Activated CD4-positive, alpha-beta memory T cell treated with anti-CD3 and anti-CD28 coated beads for 36 hours (primary cell): Measurements from ENCODE around the gene CACNB3. TPM values are rescaled to one million over a fixed set of nuclear protein-coding genes. Genes with fewer than 3 reads are reported as not detected.

ENCODE experiments used
- CTCF ChIA-PET: fragments of 350-600 bp; sonication (Branson Sonifier 250); formaldehyde crosslinking; loops from one replicate; lab custom pipeline; 2021; ENCODE audit warnings: antibody characterized with exemption, inconsistent platforms; lab: Charles Lee
- POLR2A ChIA-PET: fragments of 350-600 bp; sonication (Branson Sonifier 250); formaldehyde crosslinking; loops from one replicate; lab custom pipeline; 2021; ENCODE audit warnings: antibody characterized with exemption; lab: Charles Lee
- DNase-seq: peaks from one replicate; pipeline ENCODE4 v3.0.0-alpha.2; 2020
- H3K27ac Mint-ChIP-seq: one replicate; pipeline ENCODE4 v1.8.0; 2021; ENCODE audit warnings: mixed read lengths
- H3K27me3 Mint-ChIP-seq: one replicate; pipeline ENCODE4 v1.8.0; 2021; ENCODE audit warnings: mixed read lengths
- H3K36me3 Mint-ChIP-seq: one replicate; pipeline ENCODE4 v1.8.0; 2021; ENCODE audit warnings: mixed read lengths
- H3K4me1 Mint-ChIP-seq: one replicate; pipeline ENCODE4 v1.8.0; 2021; ENCODE audit warnings: low read depth, mixed read lengths
- H3K4me3 Mint-ChIP-seq: one replicate; pipeline ENCODE4 v1.8.0; 2021; ENCODE audit warnings: mild to moderate bottlenecking, mixed read lengths
- H3K9me3 Mint-ChIP-seq: one replicate; pipeline ENCODE4 v1.8.0; 2021; ENCODE audit warnings: mixed read lengths
- intact Hi-C: fragments of 100-400 bp; cut with micrococcal nuclease; formaldehyde crosslinking; loops from one replicate; pipeline ENCODE4 v1.15.1; 2023
- total RNA-seq, 2 experiments: library from RNA; stranded (reverse); gene quantifications; one replicate each; pipeline ENCODE4 v1.2.3, GENCODE V29; 2021

Gene CACNB3
- total RNA-seq, 2 experiments from 2014 or later: 18.3 to 19.0 TPM

DNA sequence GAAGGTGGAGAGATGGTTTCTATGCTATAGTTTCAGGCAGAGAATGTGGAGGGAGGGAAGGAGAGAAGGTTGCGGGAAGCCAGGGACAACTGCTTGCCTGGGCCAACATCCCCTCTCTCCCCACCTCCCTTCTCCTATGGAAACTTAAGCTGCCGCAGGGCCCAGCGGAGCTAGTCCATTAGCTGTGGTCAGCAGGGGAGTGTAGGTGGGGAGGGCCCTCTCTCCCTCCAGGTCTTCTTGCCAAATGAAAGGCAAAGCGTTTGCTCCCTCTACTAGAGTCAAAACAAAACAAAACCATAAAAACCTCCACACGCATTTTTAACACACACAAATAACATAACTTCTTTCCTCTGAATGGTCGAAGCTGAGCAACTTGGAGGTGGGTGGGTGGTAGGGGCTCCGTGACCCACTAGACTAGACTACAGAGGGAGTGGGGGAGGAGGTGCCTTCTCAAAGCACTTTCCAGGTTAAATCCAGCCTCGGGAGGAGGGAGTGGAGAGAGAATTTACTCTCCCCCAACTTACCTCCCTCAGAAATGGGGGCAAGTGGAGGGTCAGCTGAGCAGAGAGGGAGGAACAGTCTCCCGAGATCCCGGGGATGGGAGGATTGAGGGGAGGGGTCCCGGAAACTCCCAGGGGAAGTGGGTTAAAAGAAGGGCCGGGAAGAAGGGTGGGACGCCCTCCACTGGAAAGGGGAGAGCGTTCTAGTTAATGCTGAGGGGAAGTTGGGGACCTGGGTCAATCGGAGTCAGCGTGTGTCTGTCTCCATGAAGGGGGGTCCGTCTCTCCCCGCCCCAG lies 4.6 kb upstream of the CACNB3 start:
- peaks cover 7% of the 10 kb centered on the region for H3K27me3 Mint-ChIP-seq
- H3K4me1 Mint-ChIP-seq: peaks cover 24% of the 10 kb centered on the region
- DNase-seq: no peak
- ChIA-PET CTCF (interaction anchor here (0.7 to 5.6 kb wide), 18 partner anchors 10 to 196 kb away, joined by 3 to 38 read pairs (median 7); partner anchors contain the start of genes CCNT1 and DDX23), POLR2A (no interaction called here)
- intact Hi-C loops: loop anchor here (2.0 kb wide), 2 partner anchors 39 to 131 kb away; partner anchors contain the start of genes DDX23 and KANSL2
- H3K36me3 Mint-ChIP-seq: no peaks in the 10 kb centered on the region
- peak overlapping the region; percentile 88 for H3K4me3 Mint-ChIP-seq
- no peaks in the 10 kb centered on the region for H3K9me3 Mint-ChIP-seq
- no peak overlapping the region for H3K27ac Mint-ChIP-seq

DNA sequence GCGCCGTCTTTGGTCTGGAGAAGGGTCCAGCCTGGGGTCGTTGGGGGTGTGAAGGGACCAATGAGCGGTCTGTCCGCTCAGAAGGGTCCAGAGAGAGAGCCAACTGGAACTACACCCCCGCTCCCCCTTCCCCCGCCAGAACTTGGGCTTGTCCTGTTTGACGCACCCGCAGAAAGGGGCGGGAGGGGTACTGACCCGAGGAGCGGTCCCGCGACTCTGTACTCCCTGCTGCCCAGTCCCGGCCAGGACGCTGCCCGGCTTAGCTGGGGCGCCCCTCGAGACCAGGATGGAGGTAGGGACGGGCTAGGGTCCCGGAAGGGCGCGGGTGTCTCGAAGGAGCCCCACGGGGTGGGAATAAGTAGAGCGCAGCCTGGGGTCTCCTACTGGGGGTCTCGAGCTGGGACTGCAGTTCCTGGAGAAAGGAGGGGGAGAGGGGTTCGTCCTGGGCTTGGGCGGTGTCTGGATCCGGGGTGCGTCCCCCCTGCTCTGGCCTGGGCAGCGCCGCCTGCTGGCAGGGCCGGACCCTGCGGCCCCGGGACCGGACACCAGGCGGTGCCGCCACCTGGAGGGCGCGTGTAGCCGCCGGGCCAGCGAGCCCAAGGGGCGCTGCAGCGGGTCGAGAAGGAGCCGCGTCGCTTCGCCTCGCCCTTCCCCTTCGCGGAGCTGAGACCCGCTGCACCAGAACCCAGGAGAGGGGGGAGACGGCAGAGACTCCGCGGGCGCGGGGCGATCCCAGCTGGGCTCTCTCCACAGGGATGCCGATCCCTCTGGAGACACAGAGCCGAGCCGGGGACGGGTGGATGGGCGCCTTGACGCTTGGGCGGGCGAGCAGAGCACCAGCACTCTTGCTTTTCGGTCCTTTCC lies 3.8 kb upstream of the CACNB3 start:
- Mint-ChIP-seq H3K4me1 (peaks cover 29% of the 10 kb centered on the region), H3K27ac (no peak overlapping the region), H3K36me3 (no peaks in the 10 kb centered on the region), H3K27me3 (peaks cover 7% of the 10 kb centered on the region), H3K4me3 (peak overlapping the region; percentile 88), H3K9me3 (no peaks in the 10 kb centered on the region)
- peak; percentile 89 for DNase-seq
- intact Hi-C loops: loop anchor here (2.0 to 5.0 kb wide), 3 partner anchors 38 to 132 kb away; partner anchors contain the start of genes DDX23 and KANSL2
- ChIA-PET CTCF (interaction anchor here (0.6 to 5.6 kb wide), 41 partner anchors 9 to 280 kb away, joined by 3 to 38 read pairs (median 4); partner anchors contain the start of genes ADCY6, ARF3, CCNT1 and DDX23), POLR2A (interaction anchor here (0.5 to 1.8 kb wide), 6 partner anchors 9 to 315 kb away, joined by 3 to 7 read pairs (median 4); partner anchors contain the start of genes DDX23 and KANSL2)

DNA sequence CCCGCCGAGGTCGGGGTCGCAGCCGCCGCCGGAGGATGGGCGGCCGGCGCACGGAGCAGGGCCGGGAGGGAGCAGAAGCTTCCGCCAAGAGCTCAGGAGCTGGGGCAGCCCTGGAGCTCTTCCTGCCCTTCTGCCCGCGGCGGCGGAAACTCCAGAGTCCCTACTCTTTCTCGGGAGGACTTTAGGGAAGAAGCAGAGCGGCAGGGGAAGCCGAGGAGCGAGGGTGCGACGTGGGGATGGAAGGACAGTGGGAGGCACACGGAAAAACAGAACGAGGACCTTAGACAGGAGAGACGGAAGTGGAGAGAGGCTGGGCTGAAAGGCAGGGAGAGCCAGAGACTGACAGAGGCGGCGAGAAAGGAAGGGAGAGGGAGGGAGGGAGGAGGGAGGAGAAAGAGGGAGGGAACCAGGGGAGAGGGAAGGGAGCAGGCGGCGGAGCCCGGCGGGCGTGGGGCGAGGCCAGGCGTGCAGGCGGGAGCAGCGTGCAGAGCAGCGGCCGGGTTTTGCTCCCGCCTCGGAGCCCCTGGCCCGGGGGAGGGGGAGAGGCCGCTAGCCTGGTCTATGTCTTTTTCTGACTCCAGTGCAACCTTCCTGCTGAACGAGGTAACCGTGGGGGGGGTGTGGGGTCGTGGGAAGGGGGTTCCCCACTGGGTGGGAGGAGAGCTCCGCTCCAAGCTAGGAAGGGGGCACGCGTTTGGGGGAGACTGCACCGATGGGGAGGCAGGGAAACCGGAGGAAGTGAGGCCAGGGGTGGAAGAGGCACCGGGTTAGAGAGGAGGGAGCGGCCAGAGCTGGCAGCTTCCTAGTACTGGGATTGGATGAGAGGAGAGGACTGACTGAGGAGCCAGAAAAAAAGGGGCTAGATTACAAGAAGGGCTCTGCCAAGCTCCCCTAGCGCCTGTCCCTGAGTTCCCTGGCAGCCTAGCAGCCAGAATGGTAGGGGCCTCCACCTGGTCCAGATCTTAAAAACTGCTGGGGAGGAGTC lies 2.9 kb upstream of the CACNB3 start:
- peak; percentile 62 for DNase-seq
- Mint-ChIP-seq H3K27ac (peak overlapping the region; percentile 48), H3K36me3 (no peaks in the 10 kb centered on the region), H3K9me3 (no peaks in the 10 kb centered on the region), H3K4me3 (peak overlapping the region; percentile 88), H3K4me1 (peaks cover 29% of the 10 kb centered on the region), H3K27me3 (peaks cover 7% of the 10 kb centered on the region)
- CTCF ChIA-PET: interaction anchor here (0.6 to 5.6 kb wide), 43 partner anchors 8 to 279 kb away, joined by 3 to 38 read pairs (median 3); partner anchors contain the start of genes ADCY6, ARF3, CCNT1 and DDX23
- intact Hi-C loops: loop anchor here (2.0 to 5.0 kb wide), 3 partner anchors 37 to 133 kb away; partner anchors contain the start of genes DDX23 and KANSL2
- POLR2A ChIA-PET: interaction anchor here (0.5 to 1.8 kb wide), 7 partner anchors 8 to 314 kb away, joined by 3 to 7 read pairs (median 4); partner anchors contain the start of genes DDX23 and KANSL2

DNA sequence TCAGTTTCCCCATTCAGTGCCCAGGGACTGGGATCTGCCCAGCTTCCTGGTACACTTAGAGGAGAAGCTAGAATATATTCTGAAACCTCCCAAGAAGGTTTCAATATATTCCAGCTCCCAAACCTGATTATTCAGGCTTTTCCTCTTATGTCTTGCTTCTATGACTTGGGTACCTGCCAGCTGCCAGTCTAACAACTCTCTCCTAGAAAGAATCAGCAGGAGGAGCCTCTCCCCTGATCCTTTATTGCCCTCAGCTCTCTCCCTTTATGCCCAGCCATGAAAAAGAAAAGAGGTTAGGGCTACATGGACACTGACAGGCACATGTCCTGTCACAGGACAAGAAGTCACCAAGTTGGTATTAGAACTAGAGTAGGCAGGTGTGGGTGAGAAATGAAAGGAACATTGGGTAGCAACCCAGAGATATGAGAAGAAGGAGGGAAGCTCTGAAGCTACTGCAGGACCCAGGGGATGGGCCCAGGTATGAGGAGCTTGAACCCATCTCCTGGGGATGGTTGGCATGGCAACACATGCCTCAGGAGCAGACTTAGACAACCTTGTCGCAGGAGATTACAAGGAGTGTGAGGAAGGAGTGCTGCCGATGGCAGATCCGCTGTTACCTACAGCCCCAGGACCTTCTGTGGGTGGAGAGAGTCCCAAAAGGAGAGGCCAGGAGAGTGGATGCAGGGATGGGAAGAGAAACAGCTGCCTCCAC lies 2.0 kb upstream of the CACNB3 start:
- no peaks in the 10 kb centered on the region for H3K36me3 Mint-ChIP-seq
- H3K9me3 Mint-ChIP-seq: no peaks in the 10 kb centered on the region
- POLR2A ChIA-PET: interaction anchor here (0.6 to 1.9 kb wide), 5 partner anchors 36 to 134 kb away, joined by 3 to 7 read pairs (median 4); partner anchors contain the start of genes DDX23 and KANSL2
- no peak overlapping the region for H3K27ac Mint-ChIP-seq
- CTCF ChIA-PET: interaction anchor here (1.0 to 3.7 kb wide), 8 partner anchors 7 to 198 kb away, joined by 3 to 36 read pairs (median 15); partner anchors contain the start of gene DDX23
- H3K27me3 Mint-ChIP-seq: peaks cover 7% of the 10 kb centered on the region
- DNase-seq: no peak
- H3K4me3 Mint-ChIP-seq: peak overlapping the region; percentile 88
- intact Hi-C loops: loop anchor here (5.0 kb wide), 1 partner anchor 64 kb away; no protein-coding TSS in a partner anchor
- peaks cover 29% of the 10 kb centered on the region for H3K4me1 Mint-ChIP-seq

DNA sequence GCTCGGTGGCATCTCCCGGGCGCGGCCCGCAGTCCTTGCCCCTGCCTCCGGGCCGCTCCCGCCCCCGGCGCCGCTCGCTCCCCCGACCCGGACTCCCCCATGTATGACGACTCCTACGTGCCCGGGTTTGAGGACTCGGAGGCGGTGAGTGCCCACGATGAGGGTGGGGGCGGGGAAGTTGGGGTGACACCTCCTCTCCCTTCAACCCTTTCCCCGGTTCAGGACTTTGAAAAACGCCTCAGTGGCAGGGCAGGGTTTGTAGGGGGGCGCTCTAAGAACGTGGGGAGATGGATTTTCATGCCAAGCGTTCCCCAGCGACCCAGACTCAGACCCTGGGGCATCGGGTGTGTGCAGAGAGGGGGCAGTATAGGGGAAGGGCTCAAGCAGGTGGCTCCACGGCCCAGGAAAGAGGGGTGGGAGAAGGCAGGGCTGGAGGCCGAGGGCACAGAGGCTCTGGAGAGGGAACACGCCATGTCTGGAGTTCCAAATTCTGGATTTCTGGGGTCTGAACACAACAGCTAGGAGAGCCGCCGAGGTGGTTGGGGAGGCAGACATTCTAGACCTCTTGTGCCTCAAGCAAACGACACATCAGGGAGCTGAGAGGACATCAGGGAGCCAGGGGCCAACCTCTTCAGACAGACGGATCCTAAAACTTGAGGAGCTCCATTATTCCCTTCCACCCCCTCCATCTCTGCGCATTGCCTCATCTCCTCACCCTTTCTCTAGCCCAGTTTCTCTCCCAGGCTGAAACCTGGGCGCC lies 715 bp downstream of the CACNB3 start:
- ChIA-PET POLR2A (no interaction called here), CTCF (interaction anchor here (0.5 to 2.1 kb wide), 9 partner anchors 11 to 247 kb away, joined by 3 to 9 read pairs (median 4); partner anchors contain the start of gene ARF3)
- Mint-ChIP-seq H3K9me3 (no peaks in the 10 kb centered on the region), H3K27me3 (peaks cover 7% of the 10 kb centered on the region), H3K36me3 (no peaks in the 10 kb centered on the region), H3K4me3 (peak overlapping the region; percentile 74), H3K27ac (peak overlapping the region; percentile 49), H3K4me1 (peaks cover 29% of the 10 kb centered on the region)
- intact Hi-C loops: loop anchor here (1.0 to 5.0 kb wide), 2 partner anchors 67 to 71 kb away; no protein-coding TSS in a partner anchor
- DNase-seq: peak; percentile 73

DNA sequence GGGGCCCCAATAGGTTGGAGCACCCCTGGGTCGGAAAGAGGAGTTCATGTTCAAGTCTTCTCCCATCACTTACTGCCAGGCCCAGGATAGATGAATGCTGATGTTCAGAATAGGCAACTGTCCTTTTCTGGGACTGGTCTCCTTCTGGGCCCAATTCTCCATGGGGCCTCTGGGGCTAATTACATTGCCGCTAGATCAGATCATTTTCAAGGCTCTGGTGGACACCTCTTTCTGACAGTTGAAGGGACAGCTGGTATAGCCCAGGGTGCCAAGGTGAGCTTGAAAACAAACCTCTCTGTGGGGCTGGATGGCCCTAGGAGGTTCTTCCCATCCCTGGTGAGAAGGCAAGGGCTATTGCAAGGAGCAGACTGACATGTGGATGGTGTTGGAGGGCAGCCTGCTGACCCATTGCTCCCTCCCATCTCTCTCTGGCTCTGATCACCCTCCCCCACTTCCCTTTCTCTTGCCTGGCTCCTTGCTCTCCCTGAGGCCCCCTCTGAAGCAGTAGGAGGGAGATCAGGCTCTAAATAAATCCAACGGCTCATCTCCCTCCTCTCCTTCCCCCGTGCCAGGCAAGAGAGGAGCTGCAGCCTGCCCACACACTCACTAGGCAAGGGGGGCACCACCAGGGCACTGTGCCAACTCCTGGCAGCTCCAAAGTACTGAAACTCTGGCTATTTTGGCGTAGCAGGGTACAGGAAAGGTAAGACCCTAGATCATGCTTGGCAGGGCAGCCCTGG lies 1.9 kb downstream of the CACNB3 start:
- no peaks in the 10 kb centered on the region for H3K9me3 Mint-ChIP-seq
- no peak overlapping the region for H3K4me3 Mint-ChIP-seq
- H3K27ac Mint-ChIP-seq: no peak overlapping the region
- CTCF ChIA-PET: interaction anchor here (0.9 to 2.1 kb wide), 7 partner anchors 10 to 138 kb away, joined by 3 to 9 read pairs (median 4); partner anchors contain the start of gene ARF3
- intact Hi-C loops: loop anchor here (1.0 to 5.0 kb wide), 2 partner anchors 68 to 70 kb away; no protein-coding TSS in a partner anchor
- H3K36me3 Mint-ChIP-seq: no peaks in the 10 kb centered on the region
- H3K4me1 Mint-ChIP-seq: peaks cover 34% of the 10 kb centered on the region
- POLR2A ChIA-PET: no interaction called here
- H3K27me3 Mint-ChIP-seq: peaks cover 7% of the 10 kb centered on the region
- DNase-seq: no peak

DNA sequence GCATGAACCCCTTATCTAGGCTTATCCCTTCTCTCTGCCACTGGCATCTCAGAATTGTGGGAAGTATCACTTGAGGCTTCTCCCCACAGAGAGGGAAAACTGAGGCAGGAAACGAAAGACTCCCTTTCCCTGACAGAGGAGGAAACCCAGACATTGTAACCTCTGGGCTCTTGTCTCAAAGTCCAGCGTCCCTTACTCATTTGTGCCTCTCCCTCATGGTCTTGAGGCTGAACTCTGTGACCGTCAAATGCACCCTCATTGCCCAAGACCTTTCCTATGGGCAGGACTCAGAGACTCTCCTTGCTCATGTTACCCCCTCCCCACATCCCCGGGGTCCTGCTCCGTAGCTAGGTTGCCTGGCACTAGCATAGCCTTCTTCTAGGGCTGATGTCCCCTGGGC lies 3.8 kb downstream of the CACNB3 start:
- no peak for DNase-seq
- ChIA-PET POLR2A (no interaction called here), CTCF (interaction anchor here (1.1 kb wide), 1 partner anchor 12 kb away, joined by 3 read pairs; no protein-coding TSS in a partner anchor)
- Mint-ChIP-seq H3K4me3 (no peak overlapping the region), H3K4me1 (peaks cover 23% of the 10 kb centered on the region), H3K9me3 (no peaks in the 10 kb centered on the region), H3K27ac (no peak overlapping the region), H3K36me3 (no peaks in the 10 kb centered on the region), H3K27me3 (peaks cover 3% of the 10 kb centered on the region)
- intact Hi-C loops: no loop called here

DNA sequence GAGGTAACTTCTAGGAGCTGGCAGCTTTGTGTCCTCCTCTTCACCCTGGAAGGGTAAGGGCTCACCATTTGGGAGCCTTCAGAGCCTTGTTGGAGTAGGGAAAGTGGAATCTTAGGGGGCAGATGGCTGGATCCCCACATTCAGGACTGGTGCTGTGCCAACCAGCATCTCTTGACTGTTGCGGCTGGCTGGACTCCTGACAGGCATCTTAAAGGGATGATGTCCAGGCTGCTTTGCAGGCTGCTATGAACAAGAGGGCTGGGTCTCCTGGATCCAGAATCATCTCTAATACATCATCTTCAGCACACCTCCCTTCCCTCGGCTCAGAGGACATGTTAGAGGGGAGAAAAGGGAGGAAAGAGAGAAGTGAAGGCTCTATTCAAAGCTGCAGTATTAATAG lies 4.4 kb downstream of the CACNB3 start:
- no peak overlapping the region for H3K27ac Mint-ChIP-seq
- H3K27me3 Mint-ChIP-seq: no peaks in the 10 kb centered on the region
- no peaks in the 10 kb centered on the region for H3K9me3 Mint-ChIP-seq
- peaks cover 18% of the 10 kb centered on the region for H3K4me1 Mint-ChIP-seq
- no peak overlapping the region for H3K4me3 Mint-ChIP-seq
- intact Hi-C loops: no loop called here
- ChIA-PET CTCF (interaction anchor here (1.1 to 2.3 kb wide), 2 partner anchors 8 to 11 kb away, joined by 3 to 21 read pairs; no protein-coding TSS in a partner anchor), POLR2A (no interaction called here)
- no peaks in the 10 kb centered on the region for H3K36me3 Mint-ChIP-seq
- no peak for DNase-seq

DNA sequence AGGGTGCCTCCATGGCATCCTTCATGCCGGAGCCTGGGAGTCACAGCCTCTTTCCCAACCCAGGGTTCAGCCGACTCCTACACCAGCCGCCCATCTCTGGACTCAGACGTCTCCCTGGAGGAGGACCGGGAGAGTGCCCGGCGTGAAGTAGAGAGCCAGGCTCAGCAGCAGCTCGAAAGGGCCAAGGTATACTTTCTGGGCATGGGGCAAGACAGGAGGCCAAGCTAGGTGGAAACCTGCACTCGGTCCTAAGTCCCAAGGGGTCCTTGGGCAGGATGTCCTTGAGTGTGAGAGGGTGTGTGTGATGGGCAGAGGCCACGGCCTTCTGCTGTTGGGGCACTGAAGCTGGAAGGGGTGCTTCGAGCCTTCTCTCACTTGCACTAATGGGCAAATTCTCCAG lies 5.0 kb downstream of the CACNB3 start:
- no peak overlapping the region for H3K27ac Mint-ChIP-seq
- intact Hi-C loops: no loop called here
- ChIA-PET POLR2A (interaction anchor here (1.2 kb wide), 1 partner anchor 8 kb away, joined by 4 read pairs; no protein-coding TSS in a partner anchor), CTCF (interaction anchor here (0.8 to 2.3 kb wide), 2 partner anchors 8 to 30 kb away, joined by 5 to 21 read pairs; no protein-coding TSS in a partner anchor)
- no peaks in the 10 kb centered on the region for H3K27me3 Mint-ChIP-seq
- peaks cover 15% of the 10 kb centered on the region for H3K4me1 Mint-ChIP-seq
- H3K9me3 Mint-ChIP-seq: no peaks in the 10 kb centered on the region
- no peak for DNase-seq
- no peaks in the 10 kb centered on the region for H3K36me3 Mint-ChIP-seq
- H3K4me3 Mint-ChIP-seq: no peak overlapping the region
